T-helper 1 cell treated with Interleukin-12 subunit alpha and Interleukin-12 subunit beta and Interleukin-4 antibody, amounts not matched to agents 30 μg/mL and 1 μg/mL, for 36 hours (primary cell): Measurements from ENCODE around the gene ATP5PO.
A peak's percentile ranks its signal among the peaks of the same experiment; 100 is the strongest.

Source experiments
- H3K27ac Mint-ChIP-seq: one replicate; pipeline ENCODE4 v1.8.0; 2021; ENCODE audit warnings: mild to moderate bottlenecking, mixed read lengths
- H3K27me3 Mint-ChIP-seq: one replicate; pipeline ENCODE4 v1.8.0; 2021; ENCODE audit warnings: low read depth, mixed read lengths
- H3K36me3 Mint-ChIP-seq: one replicate; pipeline ENCODE4 v1.8.0; 2021; ENCODE audit warnings: low read depth, mixed read lengths
- H3K4me1 Mint-ChIP-seq: one replicate; pipeline ENCODE4 v1.8.0; 2021; ENCODE audit warnings: low read depth, mixed read lengths
- H3K4me3 Mint-ChIP-seq: one replicate; pipeline ENCODE4 v1.8.0; 2021; ENCODE audit warnings: mild to moderate bottlenecking, moderate library complexity, mixed read lengths
- H3K9me3 Mint-ChIP-seq: one replicate; pipeline ENCODE4 v1.8.0; 2021; ENCODE audit warnings: mixed read lengths

The ATP5PO gene, protein sequence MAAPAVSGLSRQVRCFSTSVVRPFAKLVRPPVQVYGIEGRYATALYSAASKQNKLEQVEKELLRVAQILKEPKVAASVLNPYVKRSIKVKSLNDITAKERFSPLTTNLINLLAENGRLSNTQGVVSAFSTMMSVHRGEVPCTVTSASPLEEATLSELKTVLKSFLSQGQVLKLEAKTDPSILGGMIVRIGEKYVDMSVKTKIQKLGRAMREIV

GRCh38 chr21:33915368-33916199 is at the start of gene ATP5PO:
TSS of gene ATP5PO (minus strand) at chr21:33915804. CDS start at chr21:33915763, 41 bp downstream.
- Mint-ChIP-seq H3K9me3 (no peaks in the 10 kb centered on the region), H3K4me1 (peaks cover 24% of the 10 kb centered on the region), H3K27ac (peak within 1 kb of the TSS; percentile 93), H3K36me3 (peaks cover 10% of the 10 kb centered on the region), H3K27me3 (no peaks in the 10 kb centered on the region), H3K4me3 (peak within 1 kb of the TSS; percentile 98)

DNA sequence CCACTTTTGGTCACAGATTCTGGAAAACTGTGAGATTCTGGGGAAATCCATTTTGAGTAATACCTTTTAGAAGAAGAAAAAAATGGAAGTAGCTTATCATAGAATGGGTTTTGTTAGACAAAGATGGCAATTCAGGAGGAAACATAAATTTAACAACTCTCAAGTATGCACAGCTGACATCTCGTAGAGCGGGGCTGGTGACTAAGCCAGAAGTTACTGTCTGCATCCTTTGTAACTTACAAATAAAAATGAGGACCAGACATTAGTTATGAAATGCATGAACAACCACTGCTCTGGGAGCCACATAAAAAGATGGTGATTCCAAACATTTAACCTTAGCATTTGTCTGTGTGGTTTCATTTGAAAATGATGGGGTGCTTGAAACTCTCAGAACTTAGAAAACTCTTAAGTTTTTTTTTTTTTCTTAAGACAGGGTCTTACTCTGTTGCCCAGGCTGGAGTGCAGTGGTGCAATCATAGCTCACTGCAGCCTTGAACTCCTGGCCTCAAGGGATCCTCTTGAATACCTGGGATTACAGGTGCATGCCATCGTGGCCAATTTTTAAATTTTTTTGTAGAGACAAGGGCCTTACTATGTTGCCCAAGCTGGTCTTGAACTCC is 49.2 kb upstream of the ATP5PO start:
- H3K4me1 Mint-ChIP-seq = peaks cover 22% of the 10 kb centered on the region
- no peak overlapping the region for H3K4me3 Mint-ChIP-seq
- peaks cover 52% of the 10 kb centered on the region for H3K36me3 Mint-ChIP-seq
- H3K9me3 Mint-ChIP-seq = peaks cover 12% of the 10 kb centered on the region
- no peak overlapping the region for H3K27ac Mint-ChIP-seq
- no peaks in the 10 kb centered on the region for H3K27me3 Mint-ChIP-seq

DNA sequence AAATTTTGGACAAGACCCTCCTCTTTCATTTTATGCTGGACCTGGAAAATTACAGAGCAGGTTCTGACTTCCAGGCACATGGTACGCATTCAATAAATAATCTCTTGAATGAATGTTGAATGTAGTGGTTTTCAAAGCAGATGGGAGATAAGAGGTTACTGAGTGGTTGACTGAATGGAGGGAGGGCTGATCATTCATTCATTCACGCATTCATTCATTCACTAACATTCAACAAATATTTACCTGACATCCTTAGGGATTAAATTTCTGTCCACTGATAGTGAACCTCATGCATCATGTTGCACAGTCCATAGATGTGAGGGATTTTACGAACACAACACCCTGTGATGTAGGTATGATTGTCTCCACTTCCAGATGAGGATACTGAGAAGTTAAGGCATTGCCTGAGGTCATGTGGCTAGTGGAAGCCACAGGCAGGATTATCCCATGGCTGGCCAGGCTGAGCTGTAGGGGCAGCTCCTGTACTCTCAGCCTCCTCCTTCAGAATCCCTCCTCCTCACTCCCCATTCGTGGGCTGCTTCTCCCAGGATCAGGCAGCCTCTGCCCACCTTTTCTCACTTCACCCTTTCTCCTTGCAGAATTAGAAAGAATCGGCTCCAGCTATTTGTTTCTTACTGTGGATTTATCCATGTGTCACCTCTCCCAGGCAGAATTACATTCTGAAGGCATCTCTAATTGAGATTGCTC is 48.4 kb upstream of the ATP5PO start:
- Mint-ChIP-seq H3K9me3 (peaks cover 20% of the 10 kb centered on the region), H3K4me3 (no peak overlapping the region), H3K27ac (no peak overlapping the region), H3K36me3 (peaks cover 50% of the 10 kb centered on the region), H3K27me3 (no peaks in the 10 kb centered on the region), H3K4me1 (peaks cover 15% of the 10 kb centered on the region)

DNA sequence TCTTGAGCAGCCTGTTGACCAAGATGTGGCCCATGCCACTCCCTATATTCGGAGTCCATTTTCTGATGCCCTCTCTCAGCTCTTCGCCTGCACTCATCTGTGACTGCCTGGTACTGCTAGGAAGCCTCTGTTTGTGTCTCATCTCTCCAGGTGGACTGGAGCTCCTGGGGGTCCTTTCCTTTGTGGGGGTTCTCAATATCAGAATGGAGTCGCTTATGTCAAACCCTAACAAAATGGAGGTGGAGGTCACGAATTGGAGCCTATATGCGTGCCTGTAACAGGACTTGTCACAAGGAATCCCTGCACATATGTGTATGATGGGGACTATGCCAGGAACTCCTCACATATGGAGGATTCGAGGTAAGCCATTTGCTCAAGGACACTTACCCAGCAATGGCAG is 46.7 kb upstream of the ATP5PO start:
- Mint-ChIP-seq H3K4me3 (no peak overlapping the region), H3K27me3 (no peaks in the 10 kb centered on the region), H3K4me1 (peaks cover 12% of the 10 kb centered on the region), H3K9me3 (peaks cover 32% of the 10 kb centered on the region), H3K36me3 (peaks cover 56% of the 10 kb centered on the region), H3K27ac (no peak overlapping the region)

- peaks cover 18% of the 10 kb centered on the region for H3K4me1 Mint-ChIP-seq
- peaks cover 56% of the 10 kb centered on the region for H3K36me3 Mint-ChIP-seq
- H3K9me3 Mint-ChIP-seq = peaks cover 30% of the 10 kb centered on the region
- H3K4me3 Mint-ChIP-seq = no peak overlapping the region
- H3K27me3 Mint-ChIP-seq = no peaks in the 10 kb centered on the region
- no peak overlapping the region for H3K27ac Mint-ChIP-seq
Observed at GRCh38 chr21:33961061-33961460, 45.5 kb upstream of the ATP5PO start.

DNA sequence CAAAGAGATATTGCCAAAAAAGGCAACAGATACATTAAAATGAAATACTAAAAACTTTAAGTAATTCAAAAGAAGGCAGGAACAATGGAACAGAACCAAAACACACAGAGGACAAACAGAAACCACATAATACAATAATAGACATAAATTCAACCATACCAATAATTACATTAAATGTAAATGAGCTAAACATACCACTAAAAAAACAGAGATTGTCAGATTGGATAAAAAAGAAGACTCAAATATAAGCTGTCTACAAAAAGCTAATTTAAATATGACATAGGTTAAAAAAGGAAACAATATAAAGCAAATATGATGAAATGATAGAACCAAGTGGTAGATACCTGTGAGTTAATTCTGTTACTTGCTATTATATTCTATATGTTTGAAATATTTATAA is 44.1 kb upstream of the ATP5PO start:
- Mint-ChIP-seq H3K27ac (no peak overlapping the region), H3K4me1 (peaks cover 25% of the 10 kb centered on the region), H3K36me3 (peaks cover 62% of the 10 kb centered on the region)

GRCh38 chr21:33954395-33954794 is 38.8 kb upstream of the ATP5PO start:
- Mint-ChIP-seq H3K27ac (no peak overlapping the region), H3K36me3 (peaks cover 42% of the 10 kb centered on the region), H3K27me3 (no peaks in the 10 kb centered on the region), H3K4me1 (peaks cover 45% of the 10 kb centered on the region), H3K4me3 (no peak overlapping the region), H3K9me3 (peaks cover 17% of the 10 kb centered on the region)

More for the DNA sequence above, 44.1 kb upstream of the ATP5PO start:
- no peak overlapping the region for H3K4me3 Mint-ChIP-seq
- peaks cover 30% of the 10 kb centered on the region for H3K9me3 Mint-ChIP-seq
- H3K27me3 Mint-ChIP-seq = no peaks in the 10 kb centered on the region

- peaks cover 38% of the 10 kb centered on the region for H3K36me3 Mint-ChIP-seq
- peaks cover 64% of the 10 kb centered on the region for H3K4me1 Mint-ChIP-seq
- H3K27me3 Mint-ChIP-seq = no peaks in the 10 kb centered on the region
- peak overlapping the region; percentile 76 for H3K4me3 Mint-ChIP-seq
- H3K27ac Mint-ChIP-seq = peak overlapping the region; percentile 93
- H3K9me3 Mint-ChIP-seq = no peaks in the 10 kb centered on the region
Observed at GRCh38 chr21:33951276-33952178, 35.9 kb upstream of the ATP5PO start.

GRCh38 chr21:33950431-33951079 is 35.0 kb upstream of the ATP5PO start:
- H3K9me3 Mint-ChIP-seq = no peaks in the 10 kb centered on the region
- peaks cover 34% of the 10 kb centered on the region for H3K36me3 Mint-ChIP-seq
- no peaks in the 10 kb centered on the region for H3K27me3 Mint-ChIP-seq
- H3K4me1 Mint-ChIP-seq = peaks cover 64% of the 10 kb centered on the region
- peak overlapping the region; percentile 99 for H3K27ac Mint-ChIP-seq
- H3K4me3 Mint-ChIP-seq = peak overlapping the region; percentile 72

DNA sequence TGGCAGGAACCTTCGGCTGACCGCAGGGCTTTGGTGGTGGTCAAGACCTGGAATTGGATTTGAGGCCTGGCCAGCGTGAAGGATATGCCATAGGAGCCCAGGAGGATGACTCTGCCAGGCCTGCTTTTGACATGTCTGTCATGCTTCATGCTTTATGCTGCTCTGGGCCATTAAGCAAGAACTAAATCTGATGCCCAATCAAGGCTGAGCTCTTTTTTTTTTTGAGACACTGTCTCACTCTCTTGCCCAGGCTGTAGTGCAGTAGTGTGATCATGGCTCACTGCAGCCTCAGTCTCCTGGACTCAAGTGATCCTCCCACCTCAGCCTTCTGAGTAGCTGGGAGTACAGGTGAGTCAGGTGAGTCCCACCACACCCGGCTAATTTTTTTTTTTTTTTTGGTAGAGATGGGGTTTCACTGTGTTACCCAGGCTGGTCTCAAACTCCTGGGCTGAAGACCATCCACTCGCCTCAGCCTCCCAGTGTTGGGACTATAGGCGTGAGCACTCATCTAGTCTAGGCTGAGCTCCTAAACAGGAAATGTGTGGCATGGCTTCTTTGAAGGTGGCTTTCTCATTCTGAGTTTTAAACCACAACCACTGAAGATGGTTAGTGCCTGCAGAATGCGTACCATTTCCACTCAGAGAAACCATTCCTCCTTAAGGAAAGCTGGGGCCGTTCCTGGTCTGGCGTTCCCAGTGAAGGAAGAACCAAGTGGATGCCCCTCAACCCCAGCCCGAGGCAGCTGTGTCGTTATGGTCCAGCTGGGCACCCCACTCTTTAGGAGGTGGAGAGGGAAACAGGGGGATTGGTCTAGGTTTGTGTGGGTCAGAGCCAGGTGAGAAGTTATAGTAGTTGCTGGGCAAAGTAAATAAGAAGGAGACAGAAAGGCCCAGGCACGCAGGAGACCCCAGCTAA is 34.2 kb upstream of the ATP5PO start:
- Mint-ChIP-seq H3K27ac (peak overlapping the region; percentile 99), H3K36me3 (peaks cover 37% of the 10 kb centered on the region), H3K27me3 (no peaks in the 10 kb centered on the region), H3K4me3 (peak overlapping the region; percentile 72), H3K4me1 (peaks cover 63% of the 10 kb centered on the region), H3K9me3 (peaks cover 4% of the 10 kb centered on the region)

GRCh38 chr21:33948951-33949444 is 33.4 kb upstream of the ATP5PO start:
- H3K4me3 Mint-ChIP-seq = peak overlapping the region; percentile 72
- H3K27ac Mint-ChIP-seq = peak overlapping the region; percentile 99
- H3K9me3 Mint-ChIP-seq = peaks cover 11% of the 10 kb centered on the region
- H3K4me1 Mint-ChIP-seq = peaks cover 65% of the 10 kb centered on the region
- no peaks in the 10 kb centered on the region for H3K27me3 Mint-ChIP-seq
- H3K36me3 Mint-ChIP-seq = peaks cover 41% of the 10 kb centered on the region
